Adrenal gland (tissue), 5 donors: ENCODE measurements around the gene DNAJC11.
"Not testable (repeated sequence)": the region's sequence is repeated elsewhere in the genome, so short reads cannot be mapped to it uniquely, and the experiment has no call there.

Experiments
- POLR2A ChIP-seq, 2 donors: fragments of 450-650 bp; IDR thresholded peaks; one replicate each; pipeline ENCODE4 v1.6.1; 2017; ENCODE audit warnings: antibody characterized with exemption in 2 of 2, mild to moderate bottlenecking in 2 of 2, moderate library complexity in 1 of 2
- TF ChIP-seq, protein P1 (sequence below), 6 experiments: fragments of 450-650 bp in 4 of 6; fragments of 200-600 bp in 2 of 6; sonication (generic) in 1 of 6; IDR thresholded peaks; 1 replicate in 5 of 6; 2 replicates in 1 of 6; pipeline versions ENCODE4 v1.5.1 to v1.8.0; 2016 to 2021; ENCODE audit warnings: antibody characterized with exemption in 6 of 6, mild to moderate bottlenecking in 2 of 6, moderate library complexity in 1 of 6
- donor health status: DM: no; HTN: no; CAD: no.

DNA sequence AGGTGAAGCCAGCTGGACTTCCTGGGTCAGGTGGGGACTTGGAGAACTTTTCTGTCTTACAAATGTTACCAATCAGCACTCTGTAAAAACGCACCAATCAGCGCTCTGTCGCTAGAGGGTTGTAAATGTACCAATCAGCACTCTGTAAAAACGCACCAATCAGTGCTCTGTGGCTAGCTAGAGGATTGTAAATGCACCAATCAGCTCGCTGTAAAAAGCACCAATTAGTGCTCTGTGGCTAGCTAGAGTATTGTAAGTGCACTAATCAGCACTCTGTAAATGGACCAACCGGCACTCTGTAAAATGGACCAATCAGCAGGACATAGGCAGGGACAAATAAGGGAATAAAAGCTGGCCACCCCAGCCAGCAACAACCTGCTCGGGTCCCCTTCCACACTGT lies 39.1 kb downstream of the DNAJC11 start:
- TF ChIP-seq, protein P1, sequence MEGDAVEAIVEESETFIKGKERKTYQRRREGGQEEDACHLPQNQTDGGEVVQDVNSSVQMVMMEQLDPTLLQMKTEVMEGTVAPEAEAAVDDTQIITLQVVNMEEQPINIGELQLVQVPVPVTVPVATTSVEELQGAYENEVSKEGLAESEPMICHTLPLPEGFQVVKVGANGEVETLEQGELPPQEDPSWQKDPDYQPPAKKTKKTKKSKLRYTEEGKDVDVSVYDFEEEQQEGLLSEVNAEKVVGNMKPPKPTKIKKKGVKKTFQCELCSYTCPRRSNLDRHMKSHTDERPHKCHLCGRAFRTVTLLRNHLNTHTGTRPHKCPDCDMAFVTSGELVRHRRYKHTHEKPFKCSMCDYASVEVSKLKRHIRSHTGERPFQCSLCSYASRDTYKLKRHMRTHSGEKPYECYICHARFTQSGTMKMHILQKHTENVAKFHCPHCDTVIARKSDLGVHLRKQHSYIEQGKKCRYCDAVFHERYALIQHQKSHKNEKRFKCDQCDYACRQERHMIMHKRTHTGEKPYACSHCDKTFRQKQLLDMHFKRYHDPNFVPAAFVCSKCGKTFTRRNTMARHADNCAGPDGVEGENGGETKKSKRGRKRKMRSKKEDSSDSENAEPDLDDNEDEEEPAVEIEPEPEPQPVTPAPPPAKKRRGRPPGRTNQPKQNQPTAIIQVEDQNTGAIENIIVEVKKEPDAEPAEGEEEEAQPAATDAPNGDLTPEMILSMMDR (IDR thresholded peaks at IDR 0.05), result not testable (repeated sequence)
- not testable (repeated sequence) for TF ChIP-seq POLR2A (IDR thresholded peaks at IDR 0.05)
